Stimulated activated naive B cell treated with anti-CD40 and anti-IgM and Interleukin-4, amounts not matched to agents 10 μg/mL and 1 μg/mL and 100 μg/mL, for 72 hours (primary cell): ENCODE results near the gene CES3.

Experiments used
- ATAC-seq, 2 donors: fragments of 150-1000 bp; cut with Tn5 transposase; replicated peaks; 2 replicates each; pipeline ENCODE4 v1.10.0; 2021; ENCODE audit warnings: moderate library complexity in 1 of 2
- DNase-seq: peaks from one replicate; pipeline ENCODE4 v3.0.0; 2021
- H3K27ac Mint-ChIP-seq: one replicate; pipeline ENCODE4 v1.8.0; 2022; ENCODE audit warnings: mild to moderate bottlenecking, mixed read lengths
- H3K27me3 Mint-ChIP-seq, 2 donors: one replicate each; pipeline ENCODE4 v1.8.0; 2022; ENCODE audit warnings: mixed read lengths in 2 of 2
- H3K36me3 Mint-ChIP-seq, 2 donors: one replicate each; pipeline ENCODE4 v1.8.0; 2022; ENCODE audit warnings: mixed read lengths in 2 of 2, mild to moderate bottlenecking in 1 of 2
- H3K4me1 Mint-ChIP-seq, 2 donors: one replicate each; pipeline ENCODE4 v1.8.0; 2022; ENCODE audit warnings: mixed read lengths in 2 of 2, mild to moderate bottlenecking in 1 of 2
- H3K4me3 Mint-ChIP-seq, 2 donors: one replicate each; pipeline ENCODE4 v1.8.0; 2022; ENCODE audit warnings: mild to moderate bottlenecking in 2 of 2, mixed read lengths in 2 of 2, moderate library complexity in 1 of 2
- H3K9me3 Mint-ChIP-seq, 2 donors: one replicate each; pipeline ENCODE4 v1.8.0; 2022; ENCODE audit warnings: mixed read lengths in 2 of 2, mild to moderate bottlenecking in 1 of 2

Gene CES3

GRCh38 chr16:66945939-66946338 lies 15.1 kb upstream of the CES3 start:
- Mint-ChIP-seq H3K36me3 (peaks cover 22 to 26% of the 10 kb centered on the region in 2 donors), H3K9me3 (no peaks in the 10 kb centered on the region), H3K27me3 (peaks cover 23 to 34% of the 10 kb centered on the region in 2 donors), H3K4me1 (peaks cover 17 to 24% of the 10 kb centered on the region in 2 donors), H3K4me3 (no peak overlapping the region), H3K27ac (no peak overlapping the region)
- no peak for ATAC-seq
- no peak for DNase-seq

- peaks cover 28 to 40% of the 10 kb centered on the region in 2 donors for H3K27me3 Mint-ChIP-seq
- H3K4me3 Mint-ChIP-seq: no peak overlapping the region
- DNase-seq (no peak), ATAC-seq (no peak)
- peaks cover 17 to 24% of the 10 kb centered on the region in 2 donors for H3K4me1 Mint-ChIP-seq
- H3K9me3 Mint-ChIP-seq: peaks cover 0 to 4% of the 10 kb centered on the region in 2 donors
- no peak overlapping the region for H3K27ac Mint-ChIP-seq
- H3K36me3 Mint-ChIP-seq: peaks cover 19 to 22% of the 10 kb centered on the region in 2 donors
Observed at GRCh38 chr16:66946541-66946940, 14.5 kb upstream of the CES3 start.

- ATAC-seq (no peak), DNase-seq (no peak)
- H3K9me3 Mint-ChIP-seq: peaks cover 0 to 6% of the 10 kb centered on the region in 2 donors
- H3K27me3 Mint-ChIP-seq: peaks cover 32 to 44% of the 10 kb centered on the region in 2 donors
- H3K4me1 Mint-ChIP-seq: peaks cover 17 to 24% of the 10 kb centered on the region in 2 donors
- H3K27ac Mint-ChIP-seq: peak overlapping the region; percentile 16
- H3K4me3 Mint-ChIP-seq: no peak overlapping the region
- H3K36me3 Mint-ChIP-seq: peaks cover 15 to 18% of the 10 kb centered on the region in 2 donors
Observed at GRCh38 chr16:66946974-66947301, 14.1 kb upstream of the CES3 start.

GRCh38 chr16:66947302-66948065 lies 13.6 kb upstream of the CES3 start:
- peaks cover 34 to 46% of the 10 kb centered on the region in 2 donors for H3K27me3 Mint-ChIP-seq
- peak overlapping the region; percentile 16 for H3K27ac Mint-ChIP-seq
- peak; percentile 70 for DNase-seq

GRCh38 chr16:66948134-66948836 lies 12.8 kb upstream of the CES3 start:
- Mint-ChIP-seq H3K4me1 (peaks cover 17 to 24% of the 10 kb centered on the region in 2 donors), H3K9me3 (peaks cover 0 to 6% of the 10 kb centered on the region in 2 donors), H3K36me3 (peaks cover 3 to 7% of the 10 kb centered on the region in 2 donors), H3K4me3 (peak overlapping the region; percentile 86 to 90), H3K27me3 (peaks cover 40 to 51% of the 10 kb centered on the region in 2 donors), H3K27ac (peak overlapping the region; percentile 69)
- ATAC-seq (peak; percentile 27 to 28), DNase-seq (no peak)

More at GRCh38 chr16:66947302-66948065, 13.6 kb upstream of the CES3 start:
- Mint-ChIP-seq H3K36me3 (peaks cover 10 to 13% of the 10 kb centered on the region in 2 donors), H3K4me3 (peak overlapping the region; percentile 86 to 90), H3K4me1 (peaks cover 17 to 24% of the 10 kb centered on the region in 2 donors), H3K9me3 (peaks cover 0 to 6% of the 10 kb centered on the region in 2 donors)
- peak; percentile 87 to 89 for ATAC-seq

GRCh38 chr16:66948837-66949225 lies 12.2 kb upstream of the CES3 start:
- H3K27me3 Mint-ChIP-seq: peaks cover 42 to 56% of the 10 kb centered on the region in 2 donors

GRCh38 chr16:66949472-66949871 lies 11.6 kb upstream of the CES3 start:
- H3K36me3 Mint-ChIP-seq: peaks cover 0 to 4% of the 10 kb centered on the region in 2 donors
- peaks cover 46 to 59% of the 10 kb centered on the region in 2 donors for H3K27me3 Mint-ChIP-seq
- DNase-seq (no peak), ATAC-seq (no peak)
- peaks cover 17 to 24% of the 10 kb centered on the region in 2 donors for H3K4me1 Mint-ChIP-seq
- no peak overlapping the region for H3K4me3 Mint-ChIP-seq
- H3K27ac Mint-ChIP-seq: no peak overlapping the region
- peaks cover 0 to 6% of the 10 kb centered on the region in 2 donors for H3K9me3 Mint-ChIP-seq

More at GRCh38 chr16:66948837-66949225, 12.2 kb upstream of the CES3 start:
- ATAC-seq (no peak), DNase-seq (no peak)
- Mint-ChIP-seq H3K9me3 (peaks cover 0 to 6% of the 10 kb centered on the region in 2 donors), H3K4me3 (peak overlapping the region; percentile 86 to 90), H3K36me3 (peaks cover 3 to 7% of the 10 kb centered on the region in 2 donors), H3K4me1 (peaks cover 17 to 24% of the 10 kb centered on the region in 2 donors), H3K27ac (no peak overlapping the region)

- no peak for DNase-seq
Observed at GRCh38 chr16:66950437-66950836, 10.6 kb upstream of the CES3 start.

GRCh38 chr16:66950971-66951790 lies 9.9 kb upstream of the CES3 start:
- no peak for DNase-seq
- Mint-ChIP-seq H3K4me1 (peaks cover 17 to 24% of the 10 kb centered on the region in 2 donors), H3K27ac (no peak overlapping the region), H3K4me3 (no peak overlapping the region), H3K27me3 (peaks cover 46 to 59% of the 10 kb centered on the region in 2 donors), H3K36me3 (no peaks in the 10 kb centered on the region), H3K9me3 (peaks cover 0 to 6% of the 10 kb centered on the region in 2 donors)
- no peak for ATAC-seq

More at GRCh38 chr16:66950437-66950836, 10.6 kb upstream of the CES3 start:
- ATAC-seq: no peak
- no peaks in the 10 kb centered on the region for H3K36me3 Mint-ChIP-seq
- H3K4me3 Mint-ChIP-seq: no peak overlapping the region
- H3K27me3 Mint-ChIP-seq: peaks cover 46 to 59% of the 10 kb centered on the region in 2 donors
- H3K9me3 Mint-ChIP-seq: peaks cover 0 to 6% of the 10 kb centered on the region in 2 donors
- peaks cover 17 to 24% of the 10 kb centered on the region in 2 donors for H3K4me1 Mint-ChIP-seq
- H3K27ac Mint-ChIP-seq: no peak overlapping the region

- peaks cover 10 to 14% of the 10 kb centered on the region in 2 donors for H3K4me1 Mint-ChIP-seq
- ATAC-seq: no peak
Observed at GRCh38 chr16:66952430-66953110, 8.5 kb upstream of the CES3 start.

GRCh38 chr16:66953462-66954096 lies 7.5 kb upstream of the CES3 start:
- DNase-seq: no peak
- no peaks in the 10 kb centered on the region for H3K36me3 Mint-ChIP-seq
- H3K4me1 Mint-ChIP-seq: peaks cover 3 to 4% of the 10 kb centered on the region in 2 donors
- ATAC-seq: no peak
- H3K9me3 Mint-ChIP-seq: peaks cover 0 to 6% of the 10 kb centered on the region in 2 donors
- peaks cover 43 to 59% of the 10 kb centered on the region in 2 donors for H3K27me3 Mint-ChIP-seq
- H3K4me3 Mint-ChIP-seq: no peak overlapping the region
- H3K27ac Mint-ChIP-seq: peak overlapping the region; percentile 37

More at GRCh38 chr16:66952430-66953110, 8.5 kb upstream of the CES3 start:
- no peak overlapping the region for H3K27ac Mint-ChIP-seq
- H3K27me3 Mint-ChIP-seq: peaks cover 46 to 59% of the 10 kb centered on the region in 2 donors
- peaks cover 0 to 6% of the 10 kb centered on the region in 2 donors for H3K9me3 Mint-ChIP-seq
- H3K36me3 Mint-ChIP-seq: no peaks in the 10 kb centered on the region
- no peak overlapping the region for H3K4me3 Mint-ChIP-seq
- DNase-seq: no peak

- Mint-ChIP-seq H3K9me3 (peaks cover 0 to 6% of the 10 kb centered on the region in 2 donors), H3K4me3 (no peak overlapping the region), H3K36me3 (no peaks in the 10 kb centered on the region), H3K4me1 (peaks cover 4 to 6% of the 10 kb centered on the region in 2 donors), H3K27ac (peak overlapping the region; percentile 37), H3K27me3 (peaks cover 37 to 59% of the 10 kb centered on the region in 2 donors)
- peak; percentile 79 to 90 for ATAC-seq
- peak; percentile 58 for DNase-seq
Observed at GRCh38 chr16:66954097-66954659, 6.9 kb upstream of the CES3 start.
